ENCODE results near the gene DNAJB14.
A peak's percentile ranks its signal among the peaks of the same experiment; 100 is the strongest.

DNAJB14 gene

DNA sequence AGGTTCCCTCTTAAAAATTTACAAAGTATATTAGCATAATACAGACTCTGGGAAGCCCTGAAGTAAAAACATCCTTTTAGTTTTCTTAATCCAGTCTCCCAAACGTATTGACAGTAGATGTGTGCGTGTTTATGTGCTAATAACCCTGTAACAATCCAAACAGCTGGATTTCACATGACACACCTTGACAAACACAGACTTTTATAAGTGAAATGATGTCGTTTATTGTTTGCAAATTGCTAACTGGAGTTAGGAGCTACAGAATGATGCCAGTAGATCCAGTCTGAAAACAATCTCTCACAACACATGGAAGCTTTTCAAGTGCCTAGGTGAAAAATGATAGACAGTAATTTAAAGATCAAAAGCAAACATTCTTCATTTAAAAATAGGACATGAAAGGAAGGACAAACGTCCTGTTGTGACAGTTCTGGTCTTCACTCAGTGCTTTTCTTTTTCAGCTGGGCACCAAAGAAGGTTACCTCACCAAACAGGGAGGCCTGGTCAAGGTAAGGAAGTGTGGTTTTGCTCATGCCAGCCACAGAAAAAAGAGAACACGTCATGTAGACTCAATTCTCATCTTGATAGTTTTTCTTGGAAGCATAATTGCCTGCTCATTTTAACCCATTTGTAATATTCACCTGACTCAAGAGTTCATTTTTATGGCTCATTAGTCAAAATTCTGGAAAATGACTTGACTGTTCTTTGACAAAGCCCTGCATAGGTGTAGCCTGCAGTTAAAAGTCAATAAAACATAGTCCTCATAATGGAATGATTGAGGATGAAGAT is 85.1 kb downstream of the DNAJB14 start:
- DNase-seq = no peak

DNA sequence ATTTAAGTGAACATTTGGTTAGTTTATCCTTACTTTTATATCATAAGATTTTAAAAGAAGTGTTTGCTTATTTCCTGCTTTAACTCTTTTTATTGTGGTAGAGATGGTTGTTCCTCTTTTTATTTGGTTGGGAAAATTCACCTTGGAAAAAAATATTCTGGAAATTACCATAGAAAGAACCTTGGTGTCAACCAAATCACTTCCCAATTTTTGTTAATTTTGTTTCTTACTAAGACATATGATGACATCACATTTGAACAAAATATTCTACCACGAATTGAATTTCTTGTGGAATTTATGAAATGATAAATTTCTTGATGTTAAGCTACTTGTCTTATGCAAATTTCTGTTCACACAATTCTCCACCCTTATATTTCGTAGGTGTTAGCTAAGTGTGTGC is 85.9 kb downstream of the DNAJB14 start:
- no peak for DNase-seq

DNA sequence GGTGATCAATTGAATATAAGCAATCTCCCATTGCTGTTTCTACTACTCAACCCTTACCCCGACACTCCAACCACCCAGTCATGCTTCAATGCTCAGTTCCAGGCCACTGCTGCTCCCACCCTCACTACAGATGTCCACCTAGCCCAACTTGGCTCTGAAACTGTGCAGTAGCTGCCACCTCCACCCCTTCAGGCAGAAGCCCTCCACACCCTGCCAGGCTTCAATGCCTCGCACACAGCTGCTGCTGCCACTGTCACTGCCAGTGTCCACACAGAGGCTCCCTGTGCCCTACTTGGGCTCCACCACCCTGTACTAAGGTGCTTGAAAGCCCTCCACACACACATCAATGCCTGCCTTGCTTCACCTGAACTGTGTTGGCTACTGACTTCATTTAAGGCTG is 86.8 kb downstream of the DNAJB14 start:
- no peak for DNase-seq

DNA sequence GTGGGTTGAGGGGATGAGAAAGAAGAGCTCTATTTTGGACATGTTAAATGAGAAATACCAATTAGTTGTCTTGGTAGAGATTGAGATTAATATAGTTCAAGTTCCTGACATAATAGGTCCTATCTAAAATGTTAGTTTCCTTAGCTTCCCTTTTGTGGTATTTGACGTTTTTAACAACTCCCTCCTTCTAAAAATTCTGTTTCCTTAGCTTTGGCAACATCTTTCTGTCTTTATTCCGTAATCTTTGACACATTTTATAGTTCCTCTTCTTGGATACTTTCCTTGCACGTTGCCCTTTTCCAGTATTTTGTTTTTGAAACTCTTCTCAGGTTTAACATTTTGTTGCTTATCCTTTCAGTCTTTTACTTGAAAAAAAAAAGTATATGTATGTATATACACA is 89.1 kb downstream of the DNAJB14 start:
- no peak for DNase-seq

DNA sequence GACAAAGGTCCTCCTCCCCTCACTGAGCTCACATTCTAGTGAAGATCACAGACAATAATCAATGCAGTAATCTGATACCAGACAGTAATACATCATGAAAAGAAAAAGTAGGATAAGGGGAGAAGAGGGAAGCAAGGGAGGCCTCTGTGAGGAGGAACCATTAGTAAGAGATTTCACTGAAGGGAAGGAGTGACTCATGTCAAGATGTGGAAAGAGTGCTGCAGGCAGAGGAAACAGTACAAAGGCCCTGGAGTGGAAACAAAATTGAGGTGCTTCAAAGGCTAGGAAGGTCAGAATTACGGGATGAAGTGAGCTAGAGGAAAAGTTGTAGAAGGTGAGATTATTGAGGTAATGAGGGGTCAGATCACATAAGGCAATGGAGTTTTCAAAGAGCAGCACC is 90.3 kb downstream of the DNAJB14 start:
- no peak for DNase-seq

DNA sequence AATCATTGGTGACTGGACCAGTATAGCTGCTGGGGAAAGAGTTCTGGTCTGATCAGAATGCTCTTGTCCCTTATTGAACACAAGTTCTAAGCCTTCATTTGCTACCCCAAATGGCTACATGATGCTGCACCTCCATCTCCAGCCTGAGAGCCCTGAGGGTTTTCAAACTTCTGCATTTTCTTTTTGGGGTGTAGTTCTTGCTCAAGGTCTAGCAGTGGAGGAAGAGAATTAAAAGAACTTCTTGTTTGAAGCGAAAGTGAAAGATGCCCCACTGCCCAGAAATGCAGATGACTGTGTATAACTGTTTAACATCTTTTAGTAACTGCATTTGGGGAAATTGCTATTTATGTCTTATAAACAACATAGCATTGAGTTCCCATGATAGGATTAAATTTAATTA is 90.7 kb downstream of the DNAJB14 start:
- no peak for DNase-seq

DNA sequence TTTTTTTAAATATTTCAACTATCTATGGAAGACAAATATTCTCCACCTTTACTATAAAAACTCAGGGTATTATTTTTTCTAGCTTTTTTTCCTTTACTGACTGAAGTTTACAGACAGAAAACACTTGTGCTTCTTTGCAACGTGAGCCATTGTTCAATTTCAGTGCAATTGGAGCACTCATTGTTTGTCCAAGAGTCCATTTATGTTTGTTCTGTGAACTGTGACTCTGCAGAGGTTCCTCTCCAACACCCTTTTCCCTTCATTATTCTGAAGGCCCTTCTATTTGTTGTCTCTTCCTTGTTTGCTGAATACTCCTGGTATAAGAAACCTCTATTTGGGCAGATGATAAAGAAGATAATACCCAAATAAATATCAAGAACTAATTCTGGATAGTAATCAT is 92.4 kb downstream of the DNAJB14 start:
- no peak for DNase-seq

DNA sequence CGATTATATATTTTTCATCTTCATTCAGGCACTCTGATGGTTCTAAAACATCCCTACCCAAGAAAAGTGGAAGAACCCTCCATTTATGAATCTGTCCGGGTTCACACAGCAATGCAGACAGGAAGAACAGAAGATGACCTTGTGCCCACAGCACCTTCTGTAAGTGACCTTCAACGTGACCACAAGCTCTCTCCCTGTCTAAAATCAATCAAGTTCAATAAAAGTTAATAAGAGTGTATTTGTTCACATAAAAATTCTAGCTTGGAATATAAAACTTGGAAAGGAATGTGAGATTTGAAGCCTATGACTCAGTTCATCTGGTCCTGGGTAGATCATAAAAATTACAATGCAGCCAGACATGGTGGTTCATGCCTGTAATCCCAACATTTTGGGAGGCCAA is 93.2 kb downstream of the DNAJB14 start:
- DNase-seq = no peak

DNA sequence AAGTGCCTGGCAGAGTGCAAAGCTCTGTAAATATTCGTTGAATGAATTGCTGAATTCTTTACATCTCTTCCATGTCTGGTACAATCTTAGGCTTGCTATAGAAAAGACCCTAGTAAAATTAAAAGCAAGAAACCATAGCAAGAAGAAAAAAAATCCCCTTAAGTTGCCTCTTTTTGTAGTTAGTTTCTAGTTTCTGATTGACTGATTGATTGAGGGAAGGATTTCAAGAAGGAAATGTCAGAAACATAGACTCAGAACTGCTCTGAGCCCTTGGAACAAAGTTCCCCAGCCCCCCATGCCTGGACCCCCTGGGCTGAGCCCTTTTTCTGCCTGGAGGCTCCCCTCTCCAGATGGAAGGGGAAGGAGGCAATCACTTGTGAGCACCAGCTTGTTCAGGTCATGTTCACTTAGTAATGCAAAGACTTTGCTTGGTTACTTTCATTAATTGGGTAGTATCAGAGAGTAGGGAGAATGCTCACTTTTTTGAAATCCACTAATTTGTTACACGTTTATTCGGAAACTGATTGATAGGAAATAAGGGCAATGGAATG is 94.1 kb downstream of the DNAJB14 start:
- DNase-seq = no peak

DNA sequence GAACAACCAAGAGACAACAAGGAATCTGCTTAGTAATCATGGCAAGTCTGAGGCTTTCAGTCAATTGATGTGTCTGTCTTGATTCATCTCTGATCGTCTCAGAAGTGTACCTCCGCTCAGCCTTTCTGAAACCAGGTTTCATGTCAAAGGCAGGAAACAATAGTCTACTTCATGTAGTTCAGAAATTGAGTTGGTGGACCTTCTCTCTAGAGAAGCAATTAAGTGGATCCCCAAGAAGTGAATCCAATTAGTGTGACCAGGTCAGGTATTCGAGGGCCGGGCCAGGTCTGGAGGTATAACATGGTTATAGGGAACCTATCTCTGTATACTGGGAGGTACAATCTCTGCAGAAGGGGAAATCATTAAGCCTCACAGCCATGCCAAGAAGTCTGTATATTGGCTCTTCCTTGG is 97.8 kb downstream of the DNAJB14 start:
- DNase-seq = peak; percentile 64

DNA sequence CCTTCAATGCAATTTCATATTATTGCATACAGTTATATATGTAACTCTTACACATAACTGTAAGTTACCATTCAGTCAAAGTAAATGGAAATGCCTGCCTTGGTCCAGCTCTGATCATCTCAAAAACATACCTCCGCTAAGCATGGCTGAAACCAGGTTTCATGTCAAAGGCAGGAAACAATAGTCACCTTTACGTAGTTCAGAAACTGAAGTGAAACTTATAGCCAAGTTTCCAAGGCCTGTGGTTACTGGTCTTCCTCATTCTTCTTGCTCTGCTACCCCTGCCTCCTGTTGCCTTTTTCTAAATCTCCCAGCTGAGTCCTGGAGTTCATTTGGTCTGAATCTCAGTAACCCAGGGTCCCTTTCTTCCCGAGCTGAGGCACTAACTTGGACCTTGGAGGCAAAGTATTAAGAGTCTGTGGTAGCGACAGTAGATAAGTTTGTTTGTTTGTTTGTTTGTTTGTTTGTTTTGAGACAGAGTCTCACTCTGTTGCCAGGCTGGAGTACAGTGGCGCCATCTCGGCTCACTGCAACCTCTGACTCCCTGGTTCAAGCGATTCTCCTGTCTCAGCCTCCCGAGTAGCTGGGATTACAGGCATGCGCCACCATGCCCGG is 98.9 kb downstream of the DNAJB14 start:
- DNase-seq = no peak

DNA sequence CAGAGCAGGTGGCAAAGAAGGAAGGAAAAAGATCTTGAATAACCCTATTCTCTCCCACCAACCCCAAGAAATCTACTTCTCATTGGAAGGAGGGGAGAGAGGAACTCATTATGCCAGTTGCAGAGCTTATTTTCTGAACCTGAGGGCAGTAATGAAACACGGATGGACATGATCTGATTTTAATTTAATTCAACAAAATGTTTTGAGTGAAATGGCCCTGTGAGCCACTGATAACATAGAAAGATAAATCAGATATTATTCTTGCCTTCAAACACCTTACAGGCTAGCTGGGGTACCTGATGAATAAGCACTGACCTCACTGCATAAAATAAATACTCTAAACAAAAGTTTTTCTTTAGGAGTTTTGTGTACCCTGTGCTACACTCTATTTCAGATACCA is 99.5 kb downstream of the DNAJB14 start:
- DNase-seq = no peak

Data from activated CD8-positive, alpha-beta memory T cell treated with anti-CD3 and anti-CD28 coated beads, Interleukin-2, amount 50 U/mL, for 48 hours (primary cell).